A549 (cell line): ENCODE results near the gene ATP5PO. TPM values are rescaled to one million over a fixed set of nuclear protein-coding genes. Genes with fewer than 3 reads are reported as not detected.

ENCODE experiments used
- ATAC-seq, 2 experiments: fragments of 200-7000 bp in 1 of 2; fragments of >200 bp in 1 of 2; cut with Nextera tagmentation in 1 of 2; cut with Tn5 transposase in 1 of 2; 3 replicates each; pipeline versions ENCODE4 v1.8.0 to v1.9.1; 2018 to 2020; ENCODE audit warnings: mild to moderate bottlenecking in 1 of 2, moderate library complexity in 1 of 2
- CTCF ChIA-PET: fragments of 300-600 bp; sonication (Branson Sonifier 250); formaldehyde crosslinking; extraction: SDS; loops from one replicate; lab custom pipeline; 2021; ENCODE audit warnings: antibody characterized with exemption, inconsistent platforms; lab: Yijun Ruan, JAX
- POLR2A ChIA-PET: fragments of 350-600 bp; formaldehyde crosslinking; extraction: SDS; loops from one replicate; lab custom pipeline; 2021; ENCODE audit warnings: antibody characterized with exemption, inconsistent platforms; lab: Yijun Ruan, JAX
- DNase-seq, 2 experiments: peaks; one replicate each; pipeline versions ENCODE4 v3.0.0 to v3.0.0-alpha.2; 2011 to 2016; ENCODE audit warnings: low read depth in 1 of 2, low spot score in 1 of 2
- FAIRE-seq: peaks from 2 replicates; lab custom pipeline; 2011; peaks lifted over from hg19 to GRCh38; lab: Jason Lieb, UNC
- H3K27ac ChIP-seq, 2 experiments: fragments of >200 bp; sonication (Bioruptor Twin); formaldehyde crosslinking; 3 replicates each; pipeline ENCODE4 v1.5.1; 2016 to 2017
- H3K4me1 ChIP-seq: fragments of >200 bp; sonication (Bioruptor Twin); formaldehyde crosslinking; 3 replicates; pipeline ENCODE4 v1.6.1; 2016
- H3K4me2 ChIP-seq: fragments of >200 bp; sonication (Bioruptor Twin); formaldehyde crosslinking; 3 replicates; pipeline ENCODE4 v1.6.1; 2016
- H3K4me3 ChIP-seq: fragments of >200 bp; sonication (Bioruptor Twin); formaldehyde crosslinking; 3 replicates; pipeline ENCODE4 v1.5.1; 2016
- H3K9me3 ChIP-seq: fragments of >200 bp; sonication (Bioruptor Twin); formaldehyde crosslinking; 3 replicates; pipeline ENCODE4 v1.6.1; 2016
- ATOH8 ChIP-seq: fragments of 250-450 bp; sonication (Bioruptor Pico); IDR thresholded peaks from 2 replicates; pipeline ENCODE4 v1.5.0; 2020; ENCODE audit warnings: low read depth, mild to moderate bottlenecking, moderate library complexity
- BCL3 ChIP-seq: fragments of >200 bp; sonication (Bioruptor Twin); formaldehyde crosslinking; IDR thresholded peaks from 3 replicates; pipeline ENCODE4 v1.6.1; 2016
- BHLHE40 ChIP-seq: IDR thresholded peaks from 2 replicates; pipeline ENCODE4 v1.6.1; 2012; ENCODE audit warnings: low read depth, low read length, inconsistent platforms
- CHD4 ChIP-seq: fragments of 200-600 bp; sonication (generic); IDR thresholded peaks from 2 replicates; pipeline ENCODE4 v1.6.1; 2016; ENCODE audit warnings: antibody characterized with exemption, mild to moderate bottlenecking, borderline replicate concordance
- E2F6 ChIP-seq: IDR thresholded peaks from 2 replicates; pipeline ENCODE4 v1.6.1; 2012; ENCODE audit warnings: low read depth, borderline replicate concordance
- EHMT2 ChIP-seq: fragments of 200-600 bp; sonication (generic); IDR thresholded peaks from 2 replicates; pipeline ENCODE4 v1.6.1; 2016; ENCODE audit warnings: antibody characterized with exemption, low read depth, mild to moderate bottlenecking, moderate library complexity
- ESRRA ChIP-seq: fragments of 150-350 bp; IDR thresholded peaks from 2 replicates; pipeline ENCODE4 v1.6.1; 2014; ENCODE audit warnings: mild to moderate bottlenecking, low read length, borderline replicate concordance
- FOSB ChIP-seq: fragments of 250-450 bp; sonication (Bioruptor Pico); IDR thresholded peaks from 2 replicates; pipeline ENCODE4 v1.5.0; 2020; ENCODE audit warnings: mild to moderate bottlenecking, moderate library complexity
- FOXS1 ChIP-seq: fragments of 250-450 bp; sonication (Bioruptor Pico); IDR thresholded peaks from 2 replicates; pipeline ENCODE4 v1.5.0; 2020; ENCODE audit warnings: mild to moderate bottlenecking, moderate library complexity
- HEYL ChIP-seq: fragments of 250-450 bp; sonication (Bioruptor Pico); IDR thresholded peaks from 2 replicates; pipeline ENCODE4 v1.8.0; 2021; ENCODE audit warnings: mild to moderate bottlenecking, moderate library complexity
- JUNB ChIP-seq: fragments of >200 bp; sonication (Bioruptor Twin); formaldehyde crosslinking; IDR thresholded peaks from 2 replicates; pipeline ENCODE4 v1.6.1; 2016
- KDM1A ChIP-seq: fragments of 200-600 bp; sonication (generic); IDR thresholded peaks from 2 replicates; pipeline ENCODE4 v1.6.1; 2016; ENCODE audit warnings: low read depth, mild to moderate bottlenecking
- MAFK ChIP-seq: fragments of 450-650 bp; IDR thresholded peaks from 2 replicates; pipeline ENCODE4 v1.6.1; 2014; ENCODE audit not compliant: partially characterized antibody
- MAX ChIP-seq: IDR thresholded peaks from 2 replicates; pipeline ENCODE4 v1.6.1; 2012
- NFE2L2 ChIP-seq: fragments of 150-350 bp; conservative IDR thresholded peaks from 2 replicates; pipeline ENCODE4 v1.6.1; 2014; ENCODE audit warnings: low read length
- NPAS2 ChIP-seq: fragments of 250-450 bp; sonication (Bioruptor Pico); IDR thresholded peaks from 2 replicates; pipeline ENCODE4 v1.8.0; 2022; ENCODE audit warnings: mild to moderate bottlenecking, moderate library complexity, borderline replicate concordance
- PBX3 ChIP-seq: IDR thresholded peaks from 2 replicates; pipeline ENCODE4 v1.6.1; 2012
- PHF8 ChIP-seq: fragments of 200-600 bp; sonication (generic); IDR thresholded peaks from 2 replicates; pipeline ENCODE4 v1.6.1; 2016; ENCODE audit warnings: low read depth, mild to moderate bottlenecking, antibody characterized with exemption, moderate library complexity, borderline replicate concordance
- RAD21 ChIP-seq, 2 experiments: fragments of >200 bp in 1 of 2; sonication (Bioruptor Twin) in 1 of 2; formaldehyde crosslinking in 1 of 2; IDR thresholded peaks in 1 of 2; conservative IDR thresholded peaks in 1 of 2; 2 replicates in 1 of 2; 3 replicates in 1 of 2; pipeline ENCODE4 v1.6.1; 2012 to 2018; ENCODE audit warnings: inconsistent platforms in 1 of 2
- REST ChIP-seq: fragments of 200-600 bp; sonication (generic); IDR thresholded peaks from 2 replicates; pipeline ENCODE4 v1.6.1; 2016; ENCODE audit warnings: antibody characterized with exemption, mild to moderate bottlenecking, moderate library complexity
- SMC3 ChIP-seq: fragments of >200 bp; sonication (Bioruptor Twin); formaldehyde crosslinking; IDR thresholded peaks from 3 replicates; pipeline ENCODE4 v1.6.1; 2018; ENCODE audit warnings: inconsistent platforms
- SREBF2 ChIP-seq: fragments of 450-650 bp; IDR thresholded peaks from 2 replicates; pipeline ENCODE4 v1.6.1; 2014; ENCODE audit warnings: mild to moderate bottlenecking, moderate library complexity
- TP53 ChIP-seq: fragments of 250-450 bp; sonication (Bioruptor Pico); IDR thresholded peaks from 2 replicates; pipeline ENCODE4 v1.5.0; 2021; ENCODE audit warnings: mild to moderate bottlenecking, moderate library complexity
- ZC3H11A ChIP-seq: fragments of 450-650 bp; IDR thresholded peaks from 2 replicates; pipeline ENCODE4 v1.6.1; 2014; ENCODE audit warnings: antibody characterized with exemption, mild to moderate bottlenecking
- WGBS: methylation state at CpG from one replicate; pipeline ENCODE4 v1.1.6; 2017; ENCODE audit errors: missing lambda C conversion rate; 5-methylcytosine and 5-hydroxymethylcytosine counted together
- polyA plus RNA-seq, 4 experiments: library from polyadenylated mRNA; depleted of rRNA in 3 of 4; stranded (reverse); fragments of >200 nt; fragmentation: RNase III in 1 of 4; extraction: RNeasy Plus Mini Kit Qiagen cat#74134 plus additional on column Dnase treatment in 1 of 4; gene quantifications; 2 replicates in 3 of 4; 3 replicates in 1 of 4; pipeline ENCODE4 v1.2.3, GENCODE V29; 2011 to 2017

The ATP5PO gene
- polyA plus RNA-seq, 2 of the 4 experiments (the other 2 are of a cell fraction): 143 to 252 TPM

- DNase-seq: no peak
- POLR2A ChIA-PET: no interaction called here
- CTCF ChIA-PET: interaction anchor here (0.6 to 0.8 kb wide), 2 partner anchors 13 to 267 kb away, joined by 3 to 4 read pairs; no protein-coding TSS in a partner anchor
- no peak overlapping the region for H3K4me2 ChIP-seq
- TF ChIP-seq CHD4: no peak
- TF ChIP-seq, all 56 proteins: peak for 0
- H3K4me1 ChIP-seq: no peaks in the 10 kb centered on the region
- ATAC-seq (no peak), FAIRE-seq (no peak)
- no peaks in the 10 kb centered on the region for H3K9me3 ChIP-seq
- H3K27ac ChIP-seq: no peak overlapping the region
- WGBS: 76% methylated on average over 9 of the region's 9 CpGs
- no peak overlapping the region for H3K4me3 ChIP-seq
Observed at GRCh38 chr21:33881689-33882440, 33.7 kb downstream of the ATP5PO start.

- ChIA-PET POLR2A (interaction anchor here (0.6 kb wide), 1 partner anchor 19 kb away, joined by 3 read pairs; no protein-coding TSS in a partner anchor), CTCF (interaction anchor here (0.8 to 1.1 kb wide), 2 partner anchors 14 to 23 kb away, joined by 3 read pairs; no protein-coding TSS in a partner anchor)
- Histone ChIP-seq H3K9me3 (no peaks in the 10 kb centered on the region), H3K27ac (no peak overlapping the region), H3K4me3 (no peak overlapping the region), H3K4me1 (no peaks in the 10 kb centered on the region), H3K4me2 (no peak overlapping the region)
- no peak for ATAC-seq
- no peak for DNase-seq
- TF ChIP-seq HEYL (CRISPR knock-in tag) (no peak), ZC3H11A (no peak), RAD21 (conservative IDR thresholded peaks at IDR 0.05 in 1 of 2, IDR thresholded peaks at IDR 0.05 in 1 of 2) (no peak), REST (no peak), TP53 (CRISPR knock-in tag) (no peak), KDM1A (no peak), FOXS1 (CRISPR knock-in tag) (no peak), CHD4 (no peak)
- WGBS: 64% methylated on average over 11 of the region's 13 CpGs
- FAIRE-seq: no peak
Observed at GRCh38 chr21:33880626-33881025, 35.0 kb downstream of the ATP5PO start.

- Histone ChIP-seq H3K27ac (no peak overlapping the region), H3K9me3 (no peaks in the 10 kb centered on the region), H3K4me3 (no peak overlapping the region), H3K4me1 (no peaks in the 10 kb centered on the region), H3K4me2 (no peak overlapping the region)
- TF ChIP-seq E2F6 (no peak), SREBF2 (no peak), ATOH8 (CRISPR knock-in tag) (no peak), ESRRA (no peak), SMC3 (no peak), CHD4 (no peak), NFE2L2 (no peak), FOSB (CRISPR knock-in tag) (no peak), NPAS2 (CRISPR knock-in tag) (no peak), MAFK (no peak), EHMT2 (no peak), JUNB (no peak), BHLHE40 (no peak), BCL3 (no peak), MAX (no peak), ZC3H11A (no peak), PBX3 (no peak), PHF8 (no peak)
- 66% methylated on average over 6 of the region's 6 CpGs for WGBS
- ATAC-seq (no peak), DNase-seq (no peak), FAIRE-seq (no peak)
- POLR2A ChIA-PET: no interaction called here
- CTCF ChIA-PET: no interaction called here
Observed at GRCh38 chr21:33878824-33879223, 36.8 kb downstream of the ATP5PO start.
